ENCODE measurements around the gene PPAN.

Gene PPAN

DNA sequence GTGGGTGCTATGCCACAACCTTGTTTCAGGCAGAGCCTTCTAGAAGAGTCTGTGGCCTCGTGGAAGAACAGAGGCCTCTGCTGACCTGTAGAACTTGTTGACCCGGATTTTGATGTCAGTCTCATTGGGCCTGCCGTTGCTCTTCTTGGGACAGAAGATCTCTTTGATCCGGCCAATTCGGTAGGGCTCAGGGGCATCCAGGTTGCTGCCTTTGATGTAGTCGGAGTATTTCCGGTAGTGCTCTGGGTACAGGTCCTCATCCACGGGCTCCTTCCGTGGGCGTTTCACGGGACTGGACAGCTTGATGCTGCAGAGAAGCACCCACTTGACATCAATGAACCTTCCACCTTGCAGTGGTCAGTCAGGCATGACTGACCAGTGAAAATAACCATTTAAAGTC, 37.5 kb downstream of the PPAN start:
- POLR2A ChIA-PET = no interaction called here
- CTCF ChIA-PET = no interaction called here

DNA sequence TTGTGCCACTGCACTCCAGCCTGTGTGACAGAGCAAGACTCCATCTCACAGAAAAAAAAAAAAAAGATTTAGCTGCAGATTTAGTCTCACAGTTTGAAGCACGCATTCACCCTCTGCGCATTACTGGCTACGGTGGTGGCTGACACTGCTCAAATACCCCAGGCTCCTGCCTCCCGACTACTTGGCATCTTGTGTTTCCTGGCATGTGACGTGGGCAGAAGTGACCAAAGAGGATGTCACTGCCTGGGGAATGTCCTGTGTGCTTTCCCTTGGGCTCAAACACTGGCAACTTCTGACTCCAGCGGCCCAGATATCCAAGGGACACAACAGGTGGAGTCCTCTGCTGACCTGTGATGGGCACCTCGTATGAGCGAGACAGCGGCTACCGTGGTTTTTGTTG, 38.2 kb downstream of the PPAN start:
- ChIA-PET POLR2A (no interaction called here), CTCF (no interaction called here)
- TF ChIP-seq BHLHE40 (IDR thresholded peaks at IDR 0.05; ENCODE audit: borderline replicate concordance) (no peak), ELF4 (IDR thresholded peaks at IDR 0.05) (no peak), SUZ12 (IDR thresholded peaks at IDR 0.05) (no peak), NFRKB (IDR thresholded peaks at IDR 0.05) (no peak), FOXA1 (IDR thresholded peaks at IDR 0.05) (no peak), FOXM1 (IDR thresholded peaks at IDR 0.05; ENCODE audit: borderline replicate concordance) (no peak), FOXK2 (IDR thresholded peaks at IDR 0.05) (no peak), HDGF (IDR thresholded peaks at IDR 0.05; ENCODE audit: borderline replicate concordance) (no peak), L3MBTL2 (conservative IDR thresholded peaks at IDR 0.05) (no peak), TARDBP (IDR thresholded peaks at IDR 0.05) (no peak), LEF1 (IDR thresholded peaks at IDR 0.05; ENCODE audit: borderline replicate concordance) (no peak), ZNF384 (IDR thresholded peaks at IDR 0.05) (no peak), ARNT (IDR thresholded peaks at IDR 0.05) (no peak), SP1 (IDR thresholded peaks at IDR 0.05) (no peak), CTBP1 (IDR thresholded peaks at IDR 0.05; ENCODE audit: borderline replicate concordance) (no peak)
- TF ChIP-seq, protein P1, sequence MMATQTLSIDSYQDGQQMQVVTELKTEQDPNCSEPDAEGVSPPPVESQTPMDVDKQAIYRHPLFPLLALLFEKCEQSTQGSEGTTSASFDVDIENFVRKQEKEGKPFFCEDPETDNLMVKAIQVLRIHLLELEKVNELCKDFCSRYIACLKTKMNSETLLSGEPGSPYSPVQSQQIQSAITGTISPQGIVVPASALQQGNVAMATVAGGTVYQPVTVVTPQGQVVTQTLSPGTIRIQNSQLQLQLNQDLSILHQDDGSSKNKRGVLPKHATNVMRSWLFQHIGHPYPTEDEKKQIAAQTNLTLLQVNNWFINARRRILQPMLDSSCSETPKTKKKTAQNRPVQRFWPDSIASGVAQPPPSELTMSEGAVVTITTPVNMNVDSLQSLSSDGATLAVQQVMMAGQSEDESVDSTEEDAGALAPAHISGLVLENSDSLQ (IDR thresholded peaks at IDR 0.05) = no peak
- DNase-seq (ENCODE audit: extremely low spot score) = no peak

More for the DNA sequence above, 37.5 kb downstream of the PPAN start:
- DNase-seq (ENCODE audit: extremely low spot score) = no peak
- no peak for TF ChIP-seq LEF1 (IDR thresholded peaks at IDR 0.05; ENCODE audit: borderline replicate concordance)
- TF ChIP-seq ELF4 (IDR thresholded peaks at IDR 0.05) = no peak
- no peak for TF ChIP-seq ARNT (IDR thresholded peaks at IDR 0.05)
- TF ChIP-seq SP1 (IDR thresholded peaks at IDR 0.05) = no peak
- TF ChIP-seq HDGF (IDR thresholded peaks at IDR 0.05; ENCODE audit: borderline replicate concordance) = no peak
- TF ChIP-seq L3MBTL2 (conservative IDR thresholded peaks at IDR 0.05) = no peak
- no peak for TF ChIP-seq FOXK2 (IDR thresholded peaks at IDR 0.05)
- TF ChIP-seq NFRKB (IDR thresholded peaks at IDR 0.05) = no peak
- TF ChIP-seq FOXM1 (IDR thresholded peaks at IDR 0.05; ENCODE audit: borderline replicate concordance) = no peak

DNA sequence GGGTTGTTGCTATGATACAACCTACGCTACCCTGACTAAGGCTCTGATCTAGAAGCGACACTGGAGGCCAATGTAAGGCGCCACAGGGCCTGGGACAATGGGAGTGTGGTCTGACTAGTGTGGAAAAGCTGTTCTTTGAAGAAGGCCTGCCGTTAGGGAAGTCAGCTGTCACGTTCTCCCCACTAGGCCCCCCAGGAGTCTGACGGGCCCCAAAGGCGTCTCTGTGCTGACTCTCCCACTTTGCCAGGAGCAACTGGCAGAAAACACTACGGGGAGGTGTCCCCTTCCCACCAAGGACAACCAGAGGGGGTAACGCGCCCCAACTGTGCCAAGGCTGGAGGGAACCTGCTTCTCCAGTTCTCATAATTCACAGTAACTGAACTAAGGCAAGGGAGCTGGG, 38.9 kb downstream of the PPAN start:
- POLR2A ChIA-PET = no interaction called here
- DNase-seq (ENCODE audit: extremely low spot score) = no peak
- TF ChIP-seq ELF4 (IDR thresholded peaks at IDR 0.05) (no peak), LEF1 (IDR thresholded peaks at IDR 0.05; ENCODE audit: borderline replicate concordance) (no peak), FOXA1 (IDR thresholded peaks at IDR 0.05) (no peak), ARNT (IDR thresholded peaks at IDR 0.05) (no peak), FOXK2 (IDR thresholded peaks at IDR 0.05) (no peak), L3MBTL2 (conservative IDR thresholded peaks at IDR 0.05) (no peak), NFRKB (IDR thresholded peaks at IDR 0.05) (no peak), TARDBP (IDR thresholded peaks at IDR 0.05) (no peak), CTBP1 (IDR thresholded peaks at IDR 0.05; ENCODE audit: borderline replicate concordance) (no peak)
- TF ChIP-seq, protein P1 (IDR thresholded peaks at IDR 0.05) = no peak
- CTCF ChIA-PET = interaction anchor here (1.1 kb wide), 1 partner anchor 14 kb away, joined by 6 read pairs; no protein-coding TSS in a partner anchor

DNA sequence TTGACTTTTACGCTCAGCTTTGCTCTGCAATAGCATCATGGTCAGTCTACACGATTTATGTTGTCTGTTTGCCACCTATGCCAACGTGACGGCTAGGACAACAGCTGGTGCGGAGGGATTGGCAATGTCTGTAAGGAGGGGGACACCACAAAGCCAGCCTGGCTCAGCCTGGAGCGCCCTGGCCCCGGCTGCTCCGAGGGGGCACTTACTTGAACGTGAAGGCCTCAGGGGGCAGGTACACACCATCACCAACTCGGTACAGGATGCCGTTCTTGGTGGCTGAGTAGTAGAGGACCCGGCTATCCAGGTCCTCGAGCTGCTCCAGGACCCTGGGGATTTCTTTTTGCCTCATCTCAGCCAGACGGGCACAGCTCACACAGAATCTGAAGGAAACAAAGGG, 40.0 kb downstream of the PPAN start:
- ChIA-PET CTCF (no interaction called here), POLR2A (no interaction called here)
- no peak for TF ChIP-seq SUZ12 (IDR thresholded peaks at IDR 0.05)
- no peak for DNase-seq (ENCODE audit: extremely low spot score)

DNA sequence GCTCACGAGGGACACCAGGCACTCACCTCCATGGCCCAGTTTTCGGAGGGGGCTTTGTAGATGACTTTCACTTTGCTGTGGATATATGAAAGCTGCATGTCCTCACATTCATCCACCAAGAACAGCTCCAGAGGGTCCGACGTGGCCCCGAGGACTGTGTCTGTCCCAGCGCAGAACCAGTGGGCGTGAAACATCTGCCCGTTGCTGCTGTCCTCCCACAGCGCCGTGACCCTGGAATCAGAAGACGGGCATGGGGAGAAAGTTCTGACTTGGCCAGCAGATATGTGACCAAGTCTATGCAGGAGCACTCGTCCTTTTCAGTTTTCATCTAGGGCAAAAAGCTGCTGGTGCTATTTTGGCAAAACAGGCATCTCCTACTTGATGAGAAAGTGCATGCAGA, 43.3 kb downstream of the PPAN start:
- TF ChIP-seq FOXA1 (IDR thresholded peaks at IDR 0.05) (no peak), ZNF384 (IDR thresholded peaks at IDR 0.05) (no peak), HDGF (IDR thresholded peaks at IDR 0.05; ENCODE audit: borderline replicate concordance) (no peak), ARNT (IDR thresholded peaks at IDR 0.05) (no peak), L3MBTL2 (conservative IDR thresholded peaks at IDR 0.05) (no peak), SUZ12 (IDR thresholded peaks at IDR 0.05) (no peak), BHLHE40 (IDR thresholded peaks at IDR 0.05; ENCODE audit: borderline replicate concordance) (no peak), ELF4 (IDR thresholded peaks at IDR 0.05) (no peak), NFRKB (IDR thresholded peaks at IDR 0.05) (no peak), CTBP1 (IDR thresholded peaks at IDR 0.05; ENCODE audit: borderline replicate concordance) (no peak), FOXK2 (IDR thresholded peaks at IDR 0.05) (no peak), SP1 (IDR thresholded peaks at IDR 0.05) (no peak), FOXM1 (IDR thresholded peaks at IDR 0.05; ENCODE audit: borderline replicate concordance) (no peak), TARDBP (IDR thresholded peaks at IDR 0.05) (no peak), LEF1 (IDR thresholded peaks at IDR 0.05; ENCODE audit: borderline replicate concordance) (no peak)
- TF ChIP-seq, protein P1 (IDR thresholded peaks at IDR 0.05) = no peak
- no peak for DNase-seq (ENCODE audit: extremely low spot score)
- ChIA-PET POLR2A (no interaction called here), CTCF (no interaction called here)

DNA sequence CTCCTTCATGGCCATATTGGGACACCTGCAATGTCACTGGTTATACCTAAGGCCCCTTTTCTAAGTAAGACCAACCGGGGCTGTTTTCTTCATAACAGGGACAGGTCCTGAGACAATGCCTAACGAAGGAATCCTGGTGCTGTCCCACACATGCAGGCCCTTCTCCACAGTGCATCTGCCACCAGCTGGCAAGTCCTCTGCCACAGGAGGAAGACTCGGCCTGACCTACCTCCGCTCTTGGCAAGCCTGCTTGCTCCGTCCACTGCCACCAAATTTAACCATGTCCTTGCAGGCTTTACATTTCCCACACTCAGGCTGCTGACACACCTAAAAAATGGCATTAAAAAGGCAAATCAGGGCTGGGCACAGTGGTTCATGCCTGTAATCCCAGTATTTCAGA, 45.4 kb downstream of the PPAN start:
- no peak for DNase-seq (ENCODE audit: extremely low spot score)
- ChIA-PET POLR2A (interaction anchor here (1.1 kb wide), 1 partner anchor 55 kb away, joined by 3 read pairs; no protein-coding TSS in a partner anchor), CTCF (no interaction called here)
- TF ChIP-seq BHLHE40 (IDR thresholded peaks at IDR 0.05; ENCODE audit: borderline replicate concordance) = no peak
- TF ChIP-seq L3MBTL2 (conservative IDR thresholded peaks at IDR 0.05) = no peak

DNA sequence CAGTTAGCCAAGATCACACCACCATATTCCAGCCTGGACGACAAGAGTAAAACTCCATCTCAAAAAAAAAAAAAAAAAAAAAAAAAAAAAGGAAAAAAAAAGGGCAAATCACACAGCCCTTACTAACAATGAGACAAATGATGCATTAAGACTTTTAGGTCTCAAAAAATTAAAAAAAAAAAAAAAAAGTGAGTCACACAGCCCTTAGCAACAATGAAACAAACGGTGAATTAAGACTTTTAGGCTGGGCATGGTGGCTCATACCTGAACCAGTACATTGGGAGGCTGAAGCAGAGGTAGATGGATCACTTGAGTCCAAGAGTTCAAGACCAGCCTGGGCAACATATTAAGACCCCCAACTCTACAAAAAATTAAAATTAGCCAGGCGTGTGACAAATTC, 45.9 kb downstream of the PPAN start:
- ChIA-PET CTCF (no interaction called here), POLR2A (interaction anchor here (1.1 kb wide), 1 partner anchor 56 kb away, joined by 3 read pairs; no protein-coding TSS in a partner anchor)
- TF ChIP-seq FOXK2 (IDR thresholded peaks at IDR 0.05) (no peak), SUZ12 (IDR thresholded peaks at IDR 0.05) (no peak), TARDBP (IDR thresholded peaks at IDR 0.05) (no peak), NFRKB (IDR thresholded peaks at IDR 0.05) (no peak), FOXM1 (IDR thresholded peaks at IDR 0.05; ENCODE audit: borderline replicate concordance) (no peak), L3MBTL2 (conservative IDR thresholded peaks at IDR 0.05) (no peak), ARNT (IDR thresholded peaks at IDR 0.05) (no peak), CTBP1 (IDR thresholded peaks at IDR 0.05; ENCODE audit: borderline replicate concordance) (no peak), LEF1 (IDR thresholded peaks at IDR 0.05; ENCODE audit: borderline replicate concordance) (no peak), FOXA1 (IDR thresholded peaks at IDR 0.05) (no peak), ELF4 (IDR thresholded peaks at IDR 0.05) (no peak), BHLHE40 (IDR thresholded peaks at IDR 0.05; ENCODE audit: borderline replicate concordance) (no peak), SP1 (IDR thresholded peaks at IDR 0.05) (no peak)
- TF ChIP-seq, protein P1 (IDR thresholded peaks at IDR 0.05) = no peak
- no peak for DNase-seq (ENCODE audit: extremely low spot score)
